Mesodermal cell (in vitro differentiated cells): ENCODE results near the gene LRMDA.

ENCODE experiments used
- H3K27ac ChIP-seq: 2 replicates; pipeline ENCODE4 v1.7.0; 2013; ENCODE audit warnings: mild to moderate bottlenecking, low read depth, low read length, moderate library complexity; ENCODE audit not compliant: severe bottlenecking
- H3K36me3 ChIP-seq: 2 replicates; pipeline ENCODE4 v1.7.1; 2013; ENCODE audit warnings: mild to moderate bottlenecking, low read length, moderate library complexity; ENCODE audit not compliant: control insufficient read depth, insufficient read depth
- H3K4me1 ChIP-seq: one replicate; pipeline ENCODE4 v1.7.1; 2013; ENCODE audit warnings: mild to moderate bottlenecking, low read length; ENCODE audit not compliant: insufficient read depth, control insufficient read depth, poor library complexity, severe bottlenecking
- H3K4me3 ChIP-seq: 2 replicates; pipeline ENCODE4 v1.7.0; 2013; ENCODE audit warnings: low read length, control low read depth, mild to moderate bottlenecking; ENCODE audit not compliant: insufficient read depth, poor library complexity, severe bottlenecking; ENCODE audit errors: extremely low read depth
- H3K9me3 ChIP-seq: 2 replicates; pipeline ENCODE4 v1.7.1; 2013; ENCODE audit warnings: mild to moderate bottlenecking, low read length, moderate library complexity; ENCODE audit not compliant: control insufficient read depth
- WGBS, 2 experiments: methylation state at CpG; one replicate each; pipeline ENCODE4 v1.1.5; 2013; ENCODE audit warnings: missing lambda C conversion rate in 2 of 2; ENCODE audit not compliant: insufficient coverage in 2 of 2; 5-methylcytosine and 5-hydroxymethylcytosine counted together

LRMDA gene

DNA sequence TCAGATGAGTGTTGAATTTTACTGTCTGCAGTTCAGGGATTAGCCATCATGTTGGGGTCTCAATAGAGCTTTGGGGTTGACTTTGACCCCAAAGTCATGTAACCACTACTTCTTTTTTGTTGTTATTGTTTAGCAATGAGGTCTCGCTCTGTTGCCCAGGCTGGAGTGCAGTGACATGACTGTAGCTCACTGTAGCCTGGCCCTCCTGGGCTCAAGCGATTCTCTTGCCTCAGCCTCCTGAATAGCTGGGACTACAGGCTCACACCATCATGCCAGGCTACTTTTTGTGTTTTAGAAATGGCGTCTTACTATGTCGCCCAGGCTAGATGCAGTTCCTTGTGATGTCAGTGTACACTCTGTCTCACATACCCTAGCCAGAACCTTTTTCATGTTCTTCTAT is 598.4 kb downstream of the LRMDA start:
- Histone ChIP-seq H3K9me3 (no peaks in the 10 kb centered on the region), H3K4me1 (peaks cover 6% of the 10 kb centered on the region), H3K4me3 (no peak overlapping the region), H3K36me3 (no peaks in the 10 kb centered on the region), H3K27ac (no peak overlapping the region)
- WGBS, 2 experiments: 83 to 90% methylated on average over 3 of the region's 4 CpGs

GRCh38 chr10:76031099-76031498 is 599.7 kb downstream of the LRMDA start:
- Histone ChIP-seq H3K4me1 (peaks cover 16% of the 10 kb centered on the region), H3K9me3 (no peaks in the 10 kb centered on the region), H3K27ac (no peak overlapping the region), H3K4me3 (no peak overlapping the region), H3K36me3 (no peaks in the 10 kb centered on the region)
- WGBS, 2 experiments: 89 to 91% methylated on average over 1 to 2 of the region's 2 CpGs

DNA sequence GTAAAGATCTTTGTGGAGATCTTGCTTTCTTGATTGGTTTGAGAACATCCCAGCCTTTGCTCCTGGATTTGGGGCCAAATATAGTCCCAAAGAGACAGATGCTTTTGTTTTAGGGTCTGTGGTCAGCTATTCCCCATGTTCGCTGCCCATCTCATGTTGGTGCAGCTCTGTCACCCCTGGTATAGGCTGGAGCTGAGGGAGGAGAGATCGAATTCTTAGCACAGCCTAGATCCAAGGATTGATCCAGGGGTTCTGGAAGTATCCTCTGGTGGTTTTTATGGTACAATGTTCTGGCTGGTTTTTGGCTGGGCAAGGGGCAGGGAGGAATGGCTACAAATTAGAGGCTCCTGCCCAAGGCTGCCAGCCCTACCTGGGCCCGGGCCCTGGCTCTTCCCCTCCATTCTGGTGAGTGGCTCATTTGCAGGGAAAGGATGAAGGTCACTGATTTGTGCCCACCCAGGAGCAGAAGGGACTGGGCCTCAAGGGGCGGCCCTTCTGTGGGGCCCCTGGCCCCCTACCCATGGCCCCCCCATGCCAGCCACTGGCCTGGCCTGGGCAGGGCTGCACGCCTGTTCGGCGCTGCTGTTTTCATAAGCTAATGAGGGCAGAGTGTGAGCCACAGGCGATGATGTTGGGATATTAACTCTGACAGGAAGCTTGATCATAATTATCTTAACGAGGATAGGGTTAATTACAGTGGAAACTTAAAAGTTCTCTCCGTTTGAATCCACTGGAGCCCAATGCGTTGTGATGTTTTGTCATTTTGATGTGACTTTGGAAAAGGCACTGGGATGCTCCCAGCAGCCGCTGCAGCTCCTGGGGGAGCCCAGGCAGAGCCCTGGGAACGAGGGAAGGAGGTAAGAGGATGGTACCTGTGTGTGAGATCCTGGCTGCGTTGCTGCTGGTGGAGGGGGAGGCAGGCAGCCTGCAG is 600.6 kb downstream of the LRMDA start:
- no peak overlapping the region for H3K27ac ChIP-seq
- H3K9me3 ChIP-seq: no peaks in the 10 kb centered on the region
- H3K4me1 ChIP-seq: peaks cover 16% of the 10 kb centered on the region
- WGBS, 2 experiments: 88 to 92% methylated on average over 5 to 13 of the region's 14 CpGs
- no peak overlapping the region for H3K4me3 ChIP-seq
- H3K36me3 ChIP-seq: no peaks in the 10 kb centered on the region

DNA sequence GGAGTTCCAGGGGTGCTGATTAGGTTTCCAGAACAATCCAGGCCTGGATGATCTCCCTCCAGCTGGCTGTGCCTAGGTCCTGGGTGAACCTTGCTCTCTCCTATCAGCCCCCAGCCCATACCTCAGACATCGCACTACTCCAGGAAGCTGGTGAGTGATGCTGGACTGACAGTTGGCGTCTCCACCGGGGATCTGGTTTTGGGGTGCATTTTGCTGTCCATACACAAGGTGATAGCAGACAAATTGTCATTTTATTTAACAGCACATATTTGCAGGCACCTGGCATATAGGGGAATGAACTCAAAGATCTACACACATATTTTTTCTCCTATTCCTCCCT is 601.2 kb downstream of the LRMDA start:
- Histone ChIP-seq H3K4me3 (no peak overlapping the region), H3K27ac (no peak overlapping the region), H3K9me3 (no peaks in the 10 kb centered on the region), H3K36me3 (no peaks in the 10 kb centered on the region), H3K4me1 (peaks cover 16% of the 10 kb centered on the region)
- WGBS, 2 experiments: no CpG with 5 or more reads among the region's 3 CpGs

GRCh38 chr10:76033457-76034196 is 602.2 kb downstream of the LRMDA start:
- no peak overlapping the region for H3K4me3 ChIP-seq
- peaks cover 16% of the 10 kb centered on the region for H3K4me1 ChIP-seq
- no peak overlapping the region for H3K27ac ChIP-seq
- H3K36me3 ChIP-seq: no peaks in the 10 kb centered on the region
- H3K9me3 ChIP-seq: peaks cover 6% of the 10 kb centered on the region
- 80 to 83% methylated on average over 9 to 13 of the region's 15 CpGs for WGBS, 2 experiments

DNA sequence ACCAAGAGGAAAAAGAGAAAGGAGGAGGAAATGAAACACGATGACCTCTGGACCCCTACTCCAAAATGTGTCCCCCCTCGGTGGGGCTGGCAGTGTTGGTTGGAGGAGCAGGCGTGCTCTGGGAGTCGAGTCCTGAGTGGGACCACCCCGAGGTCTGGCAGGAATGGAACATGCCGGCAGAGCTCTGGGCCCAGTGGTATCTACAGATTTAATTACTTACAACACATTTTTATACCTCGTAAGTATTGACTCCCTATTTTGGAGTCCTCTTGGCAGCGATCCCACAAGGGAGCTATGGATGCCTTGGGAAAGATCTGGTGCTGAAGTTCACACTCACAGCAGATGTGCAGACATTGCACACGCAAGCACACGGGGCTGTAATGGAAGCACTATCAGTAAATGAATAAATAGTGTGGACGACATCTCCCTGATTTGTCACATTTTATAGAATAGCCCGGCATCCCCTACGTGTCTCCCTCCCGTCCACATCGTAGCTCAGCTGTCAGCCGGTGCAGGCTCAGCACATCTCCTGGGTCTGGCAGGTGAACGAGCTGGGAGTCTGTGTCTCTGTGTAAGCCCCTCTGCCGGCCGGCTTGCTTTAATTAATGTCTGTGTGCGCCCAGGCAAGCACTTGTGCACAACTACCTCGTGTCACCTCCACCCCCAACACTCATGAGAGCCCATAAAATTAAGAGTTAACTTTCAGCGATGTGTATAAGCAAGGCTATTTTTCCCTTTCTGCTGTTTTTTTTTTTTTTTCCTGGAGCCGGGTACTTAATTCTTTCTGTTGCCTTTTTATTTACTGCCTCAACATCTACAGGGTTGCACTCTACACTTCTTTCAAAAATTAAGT is 603.2 kb downstream of the LRMDA start:
- 76 to 89% methylated on average over 16 to 21 of the region's 23 CpGs for WGBS, 2 experiments
- Histone ChIP-seq H3K9me3 (peaks cover 12% of the 10 kb centered on the region), H3K4me1 (peaks cover 16% of the 10 kb centered on the region), H3K36me3 (no peaks in the 10 kb centered on the region), H3K4me3 (no peak overlapping the region), H3K27ac (peak overlapping the region; percentile 76)

DNA sequence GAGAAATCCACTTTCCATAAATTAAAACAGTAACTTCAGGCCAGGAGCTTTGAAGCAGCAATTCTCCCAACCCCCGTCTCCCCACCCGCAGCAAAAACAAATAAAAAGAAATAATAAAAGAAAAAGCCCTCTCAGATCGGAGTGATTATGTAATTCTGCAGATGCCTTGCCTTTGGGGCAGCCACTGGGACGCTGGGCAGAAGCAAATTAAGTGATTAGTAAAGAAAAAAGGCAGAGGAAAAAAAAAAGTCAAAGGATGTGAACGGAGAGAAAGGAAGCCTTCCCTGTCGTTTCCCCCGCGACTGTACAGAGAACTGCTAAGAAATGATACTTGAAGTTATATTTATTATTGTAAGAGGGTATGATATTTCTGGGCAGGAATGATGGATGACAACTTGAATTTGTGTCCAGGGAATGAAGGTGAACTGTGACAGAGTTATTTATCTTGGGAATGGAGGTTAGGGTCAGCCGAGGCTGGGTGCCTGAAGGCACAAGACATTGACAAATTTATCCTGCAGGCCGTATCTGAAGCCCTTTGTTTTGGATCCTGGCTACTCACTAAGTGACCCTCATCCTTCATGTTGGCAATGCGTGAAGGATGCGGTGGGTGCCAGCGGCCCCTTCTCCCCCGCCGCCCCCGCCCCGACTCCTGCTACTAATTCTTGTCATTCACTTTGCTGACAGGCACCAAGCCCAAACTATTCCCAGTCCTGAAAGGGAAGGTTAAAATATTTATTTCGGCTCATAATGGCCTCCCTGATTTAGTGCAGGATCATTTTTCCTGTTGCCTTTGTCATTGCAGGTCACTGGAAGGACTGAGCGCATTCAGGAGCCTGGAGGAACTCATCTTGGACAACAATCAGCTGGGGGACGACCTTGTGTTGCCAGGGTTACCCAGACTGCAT is 604.0 kb downstream of the LRMDA start:
- Histone ChIP-seq H3K4me1 (peaks cover 16% of the 10 kb centered on the region), H3K4me3 (no peak overlapping the region), H3K9me3 (peaks cover 14% of the 10 kb centered on the region), H3K27ac (peak overlapping the region; percentile 76), H3K36me3 (no peaks in the 10 kb centered on the region)
- WGBS, 2 experiments: 71 to 74% methylated on average over 13 to 16 of the region's 20 CpGs

- Histone ChIP-seq H3K4me3 (no peak overlapping the region), H3K36me3 (no peaks in the 10 kb centered on the region), H3K9me3 (peaks cover 20% of the 10 kb centered on the region), H3K27ac (peak overlapping the region; percentile 76), H3K4me1 (peaks cover 16% of the 10 kb centered on the region)
- 35 to 43% methylated on average over 5 to 6 of the region's 18 CpGs for WGBS, 2 experiments
Measured at GRCh38 chr10:76036111-76036940, 604.9 kb downstream of the LRMDA start.

- peaks cover 16% of the 10 kb centered on the region for H3K4me1 ChIP-seq
- no peak overlapping the region for H3K27ac ChIP-seq
- H3K9me3 ChIP-seq: peaks cover 20% of the 10 kb centered on the region
- no peak overlapping the region for H3K4me3 ChIP-seq
- H3K36me3 ChIP-seq: no peaks in the 10 kb centered on the region
Measured at GRCh38 chr10:76036962-76037361, 605.5 kb downstream of the LRMDA start.
